NCI-H524 treated with DMSO at 0.1 percent for 48 hours (cell line): Measurements from ENCODE around the gene CDK15.

Experiments used
- DNase-seq: peaks from one replicate; lab custom pipeline; 2025; lab: John Stamatoyannopoulos, UW

Gene CDK15

DNA sequence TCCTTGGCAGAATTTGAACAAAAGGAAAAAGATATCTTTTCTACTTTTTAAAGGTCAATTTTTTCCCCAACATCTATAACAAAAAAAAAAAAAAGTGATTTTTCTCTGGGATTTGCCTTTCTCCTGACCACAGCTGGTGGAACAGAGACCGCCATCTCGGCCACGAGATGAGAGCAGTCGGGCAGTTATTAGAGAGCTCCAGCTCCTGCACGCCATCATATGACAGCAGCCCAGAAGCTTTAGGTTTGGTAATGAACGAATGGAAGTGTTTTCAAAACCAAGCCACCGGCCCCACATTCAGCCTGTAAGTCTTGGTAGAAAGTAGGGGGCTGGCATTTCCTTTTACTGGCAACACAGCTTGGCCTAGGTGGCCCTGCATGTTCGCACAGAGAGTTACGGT is 132.4 kb downstream of the CDK15 start:
- DNase-seq: no peak

DNA sequence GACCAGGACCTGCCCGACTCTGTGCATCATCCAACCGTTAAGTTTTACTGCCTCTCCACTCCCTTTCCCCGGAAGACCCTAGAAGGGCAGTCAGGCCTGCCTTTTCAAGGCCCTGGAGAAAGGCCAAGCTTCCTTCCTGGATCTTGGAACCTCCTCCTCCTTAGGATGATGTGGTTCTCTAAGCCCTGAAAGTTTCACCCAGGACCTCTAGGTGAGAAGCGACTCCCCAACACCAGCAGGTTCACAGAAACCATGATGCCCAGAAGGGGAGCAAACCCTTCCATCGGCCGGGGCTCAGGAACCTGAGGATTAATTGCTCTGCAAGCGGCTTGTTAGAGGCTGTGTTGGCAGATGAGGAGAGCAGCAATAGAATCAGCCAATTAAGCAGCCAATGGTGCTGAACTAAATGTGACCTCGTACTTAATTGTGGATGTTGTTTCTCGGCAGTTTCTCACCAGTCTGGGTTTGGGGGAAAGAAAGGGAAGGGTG is 133.2 kb downstream of the CDK15 start:
- DNase-seq: no peak

DNA sequence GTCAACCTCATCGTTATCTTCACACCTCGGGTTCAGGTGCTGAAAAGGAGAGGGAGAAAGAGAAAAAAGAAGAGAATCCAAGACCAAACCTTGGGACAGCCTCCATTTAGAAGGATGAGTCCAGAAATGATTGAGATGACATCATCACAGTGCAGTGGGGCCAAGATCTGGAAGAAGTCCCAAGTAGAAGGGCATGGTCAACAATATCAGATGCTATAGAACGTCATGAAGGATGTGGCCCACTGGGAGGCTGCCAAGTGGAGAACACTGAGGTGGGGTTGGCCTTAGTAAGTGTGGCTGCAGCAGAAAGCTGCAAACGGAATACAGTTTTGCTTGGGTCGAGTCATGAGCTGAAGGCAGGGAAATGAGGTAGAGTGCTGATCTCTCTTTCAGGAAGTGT is 136.2 kb downstream of the CDK15 start:
- DNase-seq: no peak
